ENCODE measurements around the gene SLMAP.

SLMAP gene

DNA sequence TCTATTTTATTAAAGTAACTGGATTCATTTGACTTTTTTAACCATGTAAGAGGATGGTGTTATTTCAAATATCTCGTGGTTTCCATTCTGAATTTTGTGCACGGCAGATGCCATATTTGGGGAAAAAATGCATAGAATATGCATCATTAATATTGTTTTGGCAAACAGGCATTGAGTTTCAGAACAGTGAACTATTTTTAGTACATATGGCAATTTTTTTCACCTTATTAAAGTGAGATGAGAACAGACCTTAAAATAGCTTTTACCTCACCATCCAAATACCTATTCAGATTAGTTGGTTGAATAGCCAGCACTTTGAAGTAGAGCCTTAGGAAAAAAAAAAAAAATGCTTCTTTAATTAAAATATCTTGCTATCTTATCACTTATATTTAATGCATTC is 134.8 kb downstream of the SLMAP start:
- DNase-seq (ENCODE audit: low spot score), result no peak

DNA sequence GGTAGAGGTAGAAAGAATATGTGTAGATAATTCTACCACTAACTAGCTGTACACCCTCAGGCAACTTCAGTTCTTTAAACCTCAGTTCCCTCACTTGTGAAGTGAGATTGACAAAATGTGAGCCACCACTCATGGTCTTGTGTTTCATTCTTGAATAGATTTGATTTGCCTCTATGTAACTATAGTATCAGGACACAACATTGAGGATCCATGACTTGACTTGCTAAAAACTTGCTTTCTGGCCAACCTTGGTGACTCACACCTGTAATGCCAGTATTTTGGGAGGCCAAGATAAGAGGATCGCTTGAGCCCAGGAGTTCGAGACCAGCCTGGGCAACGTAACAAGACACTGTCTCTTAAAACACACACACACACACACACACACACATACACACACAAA is 136.3 kb downstream of the SLMAP start:
- DNase-seq (ENCODE audit: low spot score), result no peak

DNA sequence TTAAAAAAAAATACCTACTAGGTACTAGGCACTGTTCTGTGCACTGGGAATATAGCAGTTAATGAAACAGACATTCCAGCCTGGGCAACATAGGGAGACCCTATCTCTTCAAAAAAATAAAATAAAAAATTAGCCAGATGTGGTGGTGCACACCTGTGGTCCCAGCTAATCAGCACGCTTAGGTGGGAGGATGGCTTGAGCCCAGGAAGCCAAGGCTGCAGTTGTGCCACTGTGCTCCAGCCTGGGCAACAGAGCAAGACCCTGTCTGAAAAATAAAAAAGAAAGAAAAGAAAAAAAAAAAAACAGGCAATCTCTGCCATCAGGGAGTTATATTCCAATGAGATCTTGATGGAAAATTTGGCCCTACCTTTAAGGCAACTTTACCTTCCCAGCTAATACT is 137.0 kb downstream of the SLMAP start:
- DNase-seq (ENCODE audit: low spot score), result no peak

DNA sequence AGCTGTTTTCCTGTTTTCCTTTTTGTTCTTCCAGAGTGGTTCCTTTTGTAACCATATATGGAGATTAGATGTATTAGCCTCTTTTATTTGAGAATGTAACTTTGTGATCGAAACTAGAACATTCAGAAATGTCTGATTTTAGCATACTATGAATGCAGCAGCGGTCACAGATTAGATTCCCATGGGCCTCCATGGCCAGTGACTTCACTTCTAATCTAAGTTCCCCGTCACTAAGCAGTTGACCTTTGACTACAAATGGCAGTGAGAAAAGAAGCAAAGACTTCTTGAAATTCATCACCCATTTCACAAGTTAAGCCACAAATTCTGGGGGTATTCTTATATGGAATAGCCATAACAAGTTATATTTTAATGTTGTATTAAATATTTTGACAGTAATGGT is 137.6 kb downstream of the SLMAP start:
- no peak for DNase-seq (ENCODE audit: low spot score)

DNA sequence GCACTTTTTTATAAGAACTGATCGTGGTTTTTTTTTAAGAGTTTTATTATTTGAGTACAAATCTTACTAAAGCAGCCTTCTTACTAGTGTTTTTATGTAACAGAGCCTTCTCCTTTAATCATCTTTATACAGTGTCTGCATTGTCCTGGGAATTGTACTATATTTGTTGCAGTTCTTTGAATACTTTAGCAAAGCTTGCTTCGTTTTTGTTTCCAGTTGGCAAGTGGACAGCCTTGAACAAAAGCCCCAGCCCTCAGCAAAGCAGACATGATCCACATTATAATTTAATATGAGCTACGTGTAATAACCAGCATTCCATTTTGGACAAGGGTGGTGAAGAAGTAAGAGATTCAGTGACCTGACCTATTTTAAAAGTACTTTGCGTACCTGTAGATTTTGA is 139.9 kb downstream of the SLMAP start:
- no peak for DNase-seq (ENCODE audit: low spot score)

DNA sequence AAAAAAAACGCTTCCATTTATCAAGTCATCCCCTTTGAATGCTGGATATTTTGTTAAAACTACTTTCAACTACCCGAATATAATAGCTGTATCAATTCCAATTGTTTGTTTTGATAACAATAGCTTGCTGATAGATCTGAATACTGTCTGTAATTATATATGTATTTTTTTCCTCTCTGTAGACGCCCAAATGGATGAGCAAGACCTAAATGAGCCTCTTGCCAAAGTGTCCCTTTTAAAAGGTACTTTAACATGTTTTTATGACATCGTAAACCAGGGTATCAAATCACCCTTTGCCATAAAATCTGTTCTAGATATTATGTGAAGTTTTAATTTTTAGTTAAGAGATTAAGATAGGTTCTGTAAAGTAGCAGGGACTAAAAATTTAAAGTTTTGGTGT is 140.6 kb downstream of the SLMAP start:
- no peak for DNase-seq (ENCODE audit: low spot score)

DNA sequence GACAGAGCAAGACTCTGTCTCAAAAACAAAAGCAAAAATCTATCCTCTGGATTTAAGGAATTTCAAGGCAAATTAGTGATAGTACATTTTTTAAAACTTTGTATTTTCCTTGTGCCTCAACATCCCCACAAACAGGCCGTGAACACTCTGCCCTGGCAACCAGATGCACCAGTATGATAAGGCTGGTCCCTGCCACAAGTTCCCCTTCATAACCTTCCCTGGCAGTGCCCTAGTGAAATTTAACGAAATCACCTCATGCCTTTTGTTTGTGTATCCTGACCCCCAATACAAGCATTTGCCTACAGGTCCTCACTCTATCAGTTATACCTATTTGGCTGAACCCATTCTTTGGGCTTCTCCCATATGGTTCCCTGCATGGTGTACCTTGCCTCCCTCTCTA is 144.7 kb downstream of the SLMAP start:
- no peak for DNase-seq (ENCODE audit: low spot score)

DNA sequence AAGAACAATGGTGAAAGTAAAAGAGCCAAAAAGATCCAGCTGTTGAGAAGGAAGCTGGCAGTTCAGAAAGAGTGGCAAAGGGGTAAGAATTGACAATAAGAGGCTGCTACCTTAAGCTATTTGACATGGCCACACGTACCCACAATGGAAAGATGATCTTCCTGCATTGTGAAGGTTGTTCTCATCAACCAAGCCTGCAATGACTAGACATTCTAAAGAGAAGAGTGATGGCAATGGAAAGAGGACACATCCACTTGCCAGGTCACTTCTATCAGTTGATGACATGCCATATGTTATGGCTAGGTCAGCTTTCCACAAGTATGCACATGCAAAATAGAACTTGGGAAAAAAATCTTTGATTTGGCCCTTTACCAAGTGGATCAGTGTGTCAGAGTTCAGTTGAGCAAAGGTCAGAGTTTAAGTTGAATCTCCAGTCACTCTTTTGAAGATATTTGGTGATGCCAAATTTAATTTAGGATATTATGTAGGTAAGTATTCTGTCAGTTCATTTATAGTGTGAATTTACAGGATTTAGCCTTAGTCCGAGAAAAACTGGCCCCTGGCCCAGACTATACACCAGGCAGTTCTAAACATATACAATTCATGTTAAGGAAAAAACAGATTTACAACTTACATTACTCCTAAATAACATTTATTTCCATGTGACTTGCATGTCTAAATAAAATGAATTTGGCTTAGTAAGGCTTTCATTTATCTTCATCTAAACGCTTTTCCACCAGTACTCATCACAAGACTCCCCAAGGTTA is 147.2 kb downstream of the SLMAP start:
- no peak for DNase-seq (ENCODE audit: low spot score)

DNA sequence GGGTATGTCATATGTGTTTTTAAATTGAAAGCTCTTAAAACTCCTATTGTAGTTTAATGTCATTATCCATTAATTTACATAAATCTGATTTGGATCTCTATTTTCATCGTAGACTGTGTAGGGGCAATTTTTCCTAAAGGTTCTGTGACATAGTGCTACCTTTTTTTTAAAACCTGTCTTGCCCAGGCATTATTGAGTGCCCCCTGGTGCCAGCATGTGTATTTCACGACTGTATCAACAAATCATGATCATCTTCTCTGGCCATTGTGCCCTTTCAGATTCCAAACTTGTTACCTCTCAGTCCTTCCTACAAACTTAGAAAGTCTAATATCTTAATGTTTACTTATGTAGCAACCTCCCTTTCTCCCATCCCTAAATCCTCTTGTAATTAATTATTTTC is 154.9 kb downstream of the SLMAP start:
- no peak for DNase-seq (ENCODE audit: low spot score)

DNA sequence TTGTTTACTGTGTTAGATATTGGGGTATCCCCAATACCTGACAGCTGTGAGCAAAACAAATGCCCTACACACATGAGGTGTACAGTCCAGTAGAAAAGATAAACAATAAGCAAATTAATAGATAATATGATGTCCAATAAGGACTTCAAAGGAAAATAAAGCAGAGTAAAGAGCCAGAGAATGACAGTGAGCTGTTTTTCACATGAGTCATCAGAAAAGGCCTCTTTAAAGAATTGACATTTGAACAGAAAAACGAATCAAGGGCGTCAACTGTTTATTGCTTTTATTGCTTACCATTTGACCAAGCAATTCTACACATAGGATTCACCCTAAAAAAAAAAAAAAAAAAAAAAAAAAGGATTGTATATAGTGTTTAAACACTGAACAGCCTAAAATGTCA is 155.5 kb downstream of the SLMAP start:
- no peak for DNase-seq (ENCODE audit: low spot score)

DNA sequence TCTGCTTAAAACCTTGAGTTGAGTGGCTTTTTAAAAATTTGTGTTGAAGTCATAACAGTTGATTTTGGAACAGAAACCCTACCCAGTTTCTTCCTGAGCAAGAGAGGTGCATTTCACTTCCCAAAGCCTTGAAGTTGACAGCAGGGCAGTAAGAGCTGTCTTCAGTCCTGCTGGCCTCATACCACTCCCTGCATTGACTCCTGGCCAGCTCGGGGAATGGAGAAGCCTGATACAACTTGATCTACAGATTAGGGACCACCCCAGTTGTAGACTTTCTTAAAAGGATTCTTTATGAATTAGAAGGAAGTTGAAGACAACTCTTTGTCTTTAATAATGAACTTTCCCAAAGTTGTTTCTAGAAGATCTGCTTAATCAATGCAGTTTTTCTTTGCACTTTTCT is 161.5 kb downstream of the SLMAP start:
- peak; percentile 30 for DNase-seq (ENCODE audit: low spot score)

DNA sequence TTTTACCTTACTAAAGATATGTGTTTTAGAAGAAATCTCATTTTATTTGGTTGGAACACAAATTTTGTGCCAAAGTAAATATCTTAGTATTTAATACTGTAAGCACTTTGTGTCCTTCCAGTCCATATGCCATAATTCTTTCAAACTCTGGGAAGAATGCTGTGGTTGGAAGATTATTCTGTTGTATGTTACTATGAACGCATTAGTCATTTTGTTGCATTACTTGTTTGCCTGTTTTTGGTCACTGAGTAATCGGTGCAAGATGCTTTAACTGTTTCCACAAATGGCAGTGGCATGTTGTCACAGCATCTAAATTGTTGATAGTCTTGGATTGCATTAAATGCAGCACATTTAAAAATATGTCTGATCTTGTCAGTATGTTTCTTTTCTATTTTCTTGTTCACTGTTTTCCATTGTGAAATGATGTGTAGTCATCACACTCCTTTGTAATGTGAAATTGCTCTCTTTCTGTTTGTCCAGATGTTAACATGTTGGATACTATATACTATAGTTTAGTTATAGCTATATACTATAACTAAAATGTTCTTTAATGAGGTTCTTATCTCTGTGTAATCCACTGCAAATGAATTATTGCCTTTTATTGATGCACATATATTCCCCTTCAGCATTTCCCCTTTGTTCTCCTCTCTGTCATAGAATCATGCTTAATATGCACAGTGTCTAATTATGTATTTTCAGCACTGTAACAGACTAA is 162.2 kb downstream of the SLMAP start:
- DNase-seq (ENCODE audit: low spot score), result peak; percentile 77

DNA sequence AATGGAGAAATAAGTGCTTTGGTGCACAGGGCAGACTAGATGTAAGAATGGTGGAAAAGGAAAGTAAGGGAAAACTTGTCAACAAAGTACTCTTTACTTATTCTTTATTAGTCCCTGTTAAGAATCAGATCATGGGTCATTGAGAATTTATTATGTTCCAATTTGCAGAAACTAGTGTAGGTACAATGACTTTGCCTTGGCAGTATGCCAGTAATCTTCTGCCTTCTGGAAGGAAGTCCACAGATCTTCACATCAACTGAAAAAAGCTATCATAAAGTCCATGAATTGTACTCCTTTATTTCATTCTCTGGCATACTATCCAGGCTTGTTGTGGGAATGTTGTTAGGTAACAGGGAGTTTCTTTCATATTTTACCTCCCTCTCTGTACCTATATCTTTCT is 163.9 kb downstream of the SLMAP start:
- DNase-seq (ENCODE audit: low spot score), result no peak

DNA sequence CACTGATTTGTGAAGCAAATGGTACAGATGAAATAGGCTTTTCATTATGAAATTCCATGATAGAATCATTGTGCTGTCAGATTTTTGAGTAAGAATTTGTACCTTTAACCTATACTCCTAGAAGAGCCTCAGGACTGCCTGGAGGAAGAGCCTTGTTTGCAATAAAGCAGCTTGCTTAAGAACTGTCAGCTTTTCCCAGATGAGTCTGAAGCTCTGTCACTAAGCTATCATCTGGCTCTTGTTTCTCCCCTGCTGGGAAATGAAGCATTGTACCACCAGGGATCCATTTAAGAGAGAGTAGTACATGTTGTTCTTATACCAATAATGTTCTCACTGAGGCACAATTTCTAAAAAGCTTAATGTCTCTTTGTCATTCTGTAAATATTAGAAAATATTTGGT is 167.0 kb downstream of the SLMAP start:
- DNase-seq (ENCODE audit: low spot score), result no peak

DNA sequence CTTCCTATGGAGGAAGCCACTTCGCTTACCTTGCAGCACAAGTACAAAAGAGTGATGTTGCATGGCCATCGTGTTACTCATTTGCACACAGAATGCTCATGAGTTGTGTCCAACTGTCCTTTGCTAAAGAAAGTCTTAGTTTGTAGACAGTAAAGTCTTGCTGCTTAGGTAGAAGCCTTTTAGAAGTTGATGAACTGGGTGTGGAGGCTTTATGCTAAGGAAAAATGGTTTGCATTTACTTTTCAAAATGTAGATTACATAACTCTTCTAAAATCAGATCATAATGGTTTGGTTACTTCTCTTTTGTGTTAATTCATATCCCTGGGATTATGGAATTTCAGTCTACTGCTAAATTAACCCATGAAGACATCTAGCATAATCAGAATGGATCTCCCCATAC is 167.6 kb downstream of the SLMAP start:
- DNase-seq (ENCODE audit: low spot score), result no peak

DNA sequence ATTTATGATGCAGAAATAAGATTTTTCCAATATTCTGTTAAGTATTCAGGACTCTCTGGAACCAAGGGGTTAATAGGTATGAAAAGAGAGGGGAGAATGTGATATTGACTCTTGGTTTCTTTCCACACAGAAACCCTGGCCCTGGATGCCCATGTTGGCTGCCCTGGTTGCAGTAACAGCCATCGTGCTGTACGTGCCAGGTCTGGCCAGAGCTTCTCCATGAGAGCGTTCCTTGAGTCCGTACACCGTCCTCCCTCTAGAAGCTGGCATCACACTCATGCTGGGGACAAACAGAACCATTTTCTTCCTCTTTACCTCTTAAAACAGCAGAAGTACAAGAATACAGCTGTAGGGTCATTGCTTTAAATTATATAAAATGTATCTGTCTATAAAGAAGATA is 171.1 kb downstream of the SLMAP start:
- no peak for DNase-seq (ENCODE audit: low spot score)

DNA sequence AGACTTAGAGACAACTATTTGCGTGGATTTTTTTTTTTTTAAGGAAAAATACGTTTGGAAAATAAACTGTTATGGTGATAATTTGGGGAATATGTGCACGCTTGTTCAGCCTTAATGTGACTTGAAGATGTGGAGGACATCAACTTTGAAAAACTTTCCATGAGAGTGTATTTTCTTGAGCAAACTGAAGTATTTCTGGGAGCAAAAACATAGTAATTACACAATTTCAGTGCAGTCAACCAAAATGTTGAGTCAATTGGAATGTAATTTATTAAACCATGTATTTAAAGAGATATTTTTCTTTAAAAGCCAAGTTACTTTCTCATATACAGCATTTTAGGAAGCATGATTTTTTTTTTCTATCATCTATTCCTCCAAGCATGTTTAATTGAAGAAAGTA is 171.8 kb downstream of the SLMAP start:
- DNase-seq (ENCODE audit: low spot score), result peak; percentile 56

DNA sequence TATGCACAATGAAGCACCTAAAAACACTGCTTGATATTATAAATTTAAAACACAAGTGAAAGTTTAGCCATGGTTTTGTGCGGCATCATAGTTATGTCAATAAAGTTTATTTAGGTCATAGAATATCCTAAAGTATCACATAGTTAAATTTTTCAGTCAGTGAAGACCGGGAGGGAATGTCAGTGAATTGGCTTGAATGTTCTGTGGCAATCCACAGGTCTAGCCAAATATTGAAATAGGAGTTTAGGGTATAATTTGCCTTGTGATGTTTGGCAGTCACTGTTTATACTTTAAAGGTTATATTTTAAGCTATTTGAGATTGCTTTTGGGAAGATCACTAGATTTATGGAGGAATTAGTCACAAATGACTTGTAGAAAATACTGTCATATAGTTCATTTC is 172.4 kb downstream of the SLMAP start:
- DNase-seq (ENCODE audit: low spot score), result no peak

DNA sequence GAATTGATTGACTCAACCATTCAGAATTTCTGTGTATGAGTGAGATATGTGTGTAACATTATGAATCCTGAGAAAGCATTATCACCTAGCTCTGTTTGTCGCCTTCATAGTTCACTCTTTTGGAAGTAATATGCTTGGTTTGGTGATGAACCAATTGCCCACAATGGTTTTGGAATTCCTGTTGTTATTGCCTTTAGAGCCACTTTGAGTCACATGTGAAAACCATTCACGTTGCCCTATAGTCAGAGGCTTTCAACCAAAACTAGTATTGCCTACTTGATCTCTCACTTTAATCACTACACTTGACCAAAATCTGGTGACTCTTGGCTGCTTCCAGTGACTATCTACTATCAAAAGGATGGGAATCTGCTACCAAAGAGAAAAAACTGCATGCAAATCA is 173.9 kb downstream of the SLMAP start:
- DNase-seq (ENCODE audit: low spot score), result no peak

DNA sequence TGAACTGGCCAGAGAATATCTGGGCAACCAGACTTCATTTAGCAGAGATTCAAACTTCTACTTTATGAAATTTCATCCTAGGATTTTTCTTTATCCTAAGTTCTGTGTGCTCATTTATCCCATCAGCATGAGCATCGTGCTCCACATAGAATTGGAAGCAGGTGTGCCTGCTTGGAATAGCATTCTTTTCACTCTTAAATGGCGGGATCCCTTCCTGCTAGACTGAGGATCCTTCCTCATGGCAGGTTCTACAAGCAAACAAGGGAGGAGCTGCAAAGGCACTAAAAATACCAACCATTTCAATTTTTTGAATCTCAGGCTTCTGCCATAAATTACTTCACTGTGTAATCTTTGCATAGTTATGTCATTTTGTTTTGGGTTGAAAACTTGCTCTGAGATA is 177.5 kb downstream of the SLMAP start:
- no peak for DNase-seq (ENCODE audit: low spot score)

DNA sequence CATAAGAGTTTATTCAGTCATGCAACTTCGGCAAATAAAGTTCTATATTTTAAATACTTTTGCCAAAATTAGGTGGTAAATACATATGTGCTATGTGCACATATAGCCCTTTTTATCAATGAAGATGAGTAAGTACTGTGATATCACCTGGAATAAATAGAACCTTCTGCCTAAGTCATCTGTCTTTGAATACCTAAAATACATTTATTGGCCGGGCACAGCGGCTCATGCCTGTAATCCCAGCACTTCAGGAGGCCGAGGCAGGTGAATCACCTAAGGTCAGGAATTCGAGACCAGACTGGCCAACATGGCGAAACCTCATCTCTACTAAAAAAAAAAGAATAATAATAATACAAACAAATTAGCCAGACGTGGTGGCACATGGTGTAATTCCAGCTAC is 178.3 kb downstream of the SLMAP start:
- DNase-seq (ENCODE audit: low spot score), result no peak

DNA sequence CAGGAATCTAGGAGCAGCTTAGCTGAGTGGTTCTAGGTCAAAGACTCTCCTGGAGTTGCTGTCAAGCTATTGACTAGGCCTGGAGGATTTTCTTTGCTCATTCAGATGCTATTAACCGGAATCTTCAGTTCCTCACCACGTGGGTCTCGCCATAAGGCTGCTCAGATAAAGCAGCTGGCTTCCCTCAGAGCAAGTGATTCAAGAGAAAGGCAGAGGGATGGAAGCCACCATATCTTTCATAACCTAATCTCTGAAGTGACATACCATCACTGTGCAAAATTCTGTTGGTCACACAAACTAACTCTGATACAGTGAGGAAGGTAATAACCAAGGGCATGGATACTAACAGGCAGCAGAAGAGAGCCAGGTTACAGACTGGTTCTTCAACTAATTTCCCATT is 179.4 kb downstream of the SLMAP start:
- no peak for DNase-seq (ENCODE audit: low spot score)

DNA sequence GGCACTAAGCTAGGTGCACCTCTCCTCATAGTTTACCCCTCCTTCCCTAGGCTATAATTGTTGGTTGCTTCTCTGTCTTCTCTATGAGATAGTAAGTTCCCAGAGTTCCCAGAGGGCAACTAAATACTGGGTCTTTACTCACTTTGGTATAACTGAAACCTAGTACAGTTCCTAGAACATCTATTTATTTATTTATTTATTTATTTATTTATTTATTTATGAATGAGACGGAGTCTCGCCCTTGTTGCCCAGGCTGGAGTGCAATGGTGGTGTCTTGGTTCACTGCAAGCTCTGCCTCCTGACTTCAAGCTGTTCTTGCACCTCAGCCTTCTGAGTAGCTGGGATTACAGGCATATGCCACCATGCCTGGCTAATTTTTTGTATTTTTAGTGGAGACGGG is 181.0 kb downstream of the SLMAP start:
- DNase-seq (ENCODE audit: low spot score), result no peak

DNA sequence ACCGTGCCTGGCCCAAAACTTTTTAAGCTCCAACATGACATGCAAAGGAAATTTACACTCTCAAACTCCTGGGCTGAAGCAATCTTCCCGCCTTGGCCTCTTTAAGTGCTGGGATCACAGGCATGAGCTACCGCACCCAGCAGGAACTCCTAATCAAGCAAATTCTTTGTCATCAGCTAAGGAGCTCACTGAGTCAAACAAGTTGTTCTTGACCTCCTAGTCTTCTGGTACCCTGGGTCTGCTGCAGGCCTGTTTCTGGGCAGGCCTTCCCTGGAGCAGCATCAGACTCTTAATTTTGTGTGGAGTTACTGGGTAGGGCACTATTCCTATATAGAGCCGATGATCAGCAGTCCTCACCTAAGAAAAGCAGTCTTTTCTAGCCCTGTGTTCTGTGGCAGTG is 183.7 kb downstream of the SLMAP start:
- no peak for DNase-seq (ENCODE audit: low spot score)
